Heart left ventricle (tissue), 16 donors: ENCODE data around the gene TDG. TPM values are rescaled to one million over a fixed set of nuclear protein-coding genes. Genes with fewer than 3 reads are reported as not detected.
A peak's percentile ranks its signal among the peaks of the same experiment; 100 is the strongest.
"Not testable (repeated sequence)": the region's sequence is repeated elsewhere in the genome, so short reads cannot be mapped to it uniquely, and the experiment has no call there.

Source experiments
- ATAC-seq, 4 donors: fragments of 200-7000 bp; cut with Tn5 transposase; one replicate each; pipeline ENCODE4 v1.9.1; 2020 to 2022; ENCODE audit warnings: moderate library complexity in 4 of 4, mild to moderate bottlenecking in 3 of 4, moderate number of reproducible peaks in 1 of 4
- DNase-seq, 5 donors: peaks; one replicate each; pipeline ENCODE4 v3.0.0-alpha.2; 2020
- H3K27ac ChIP-seq, 12 donors: fragments of 200-600 bp; sonication (generic) in 4 of 12; one replicate each; pipeline versions ENCODE4 v1.5.0 to v1.8.0; 2016 to 2022; ENCODE audit warnings: mild to moderate bottlenecking in 2 of 12
- H3K27me3 ChIP-seq, 9 donors: fragments of 200-600 bp; sonication (generic) in 2 of 9; one replicate each; pipeline versions ENCODE4 v1.5.1 to v1.8.0; 2016 to 2022; ENCODE audit warnings: mild to moderate bottlenecking in 3 of 9
- H3K36me3 ChIP-seq, 9 donors: fragments of 200-600 bp; sonication (generic) in 2 of 9; one replicate each; pipeline versions ENCODE4 v1.5.0 to v1.8.0; 2018 to 2022; ENCODE audit warnings: mild to moderate bottlenecking in 2 of 9
- H3K4me1 ChIP-seq, 12 donors: fragments of 200-600 bp; sonication (generic) in 4 of 12; one replicate each; pipeline versions ENCODE4 v1.5.0 to v1.8.0; 2016 to 2022; ENCODE audit warnings: mild to moderate bottlenecking in 3 of 12
- H3K4me3 ChIP-seq, 12 donors: fragments of 200-600 bp; sonication (generic) in 4 of 12; one replicate each; pipeline versions ENCODE4 v1.5.0 to v1.8.0; 2017 to 2022; ENCODE audit warnings: mild to moderate bottlenecking in 9 of 12, moderate library complexity in 4 of 12
- H3K9me3 ChIP-seq, 12 donors: fragments of 200-600 bp; sonication (generic) in 4 of 12; one replicate each; pipeline versions ENCODE4 v1.5.0 to v1.8.0; 2016 to 2022; ENCODE audit warnings: mild to moderate bottlenecking in 1 of 12
- POLR2A ChIP-seq, 2 donors: fragments of 450-650 bp; IDR thresholded peaks; one replicate each; pipeline ENCODE4 v1.6.1; 2017; ENCODE audit warnings: antibody characterized with exemption in 2 of 2, mild to moderate bottlenecking in 2 of 2, moderate library complexity in 2 of 2
- WGBS, 4 donors: extraction: QIAGEN DNeasy Blood & Tissue Kit in 2 of 4; methylation state at CpG; one replicate each; pipeline versions ENCODE4 v1.1.5 to v1.1.7; 2013 to 2018; 5-methylcytosine and 5-hydroxymethylcytosine counted together
- intact Hi-C, 10 donors: fragments of 100-400 bp; cut with DNase I; formaldehyde crosslinking; loops; one replicate each; pipeline versions ENCODE4 v1.11.1 to v1.14.2; 2022
- polyA plus RNA-seq, 2 donors: library from polyadenylated mRNA; stranded (reverse); fragments of 200-250 nt; gene quantifications; one replicate each; pipeline ENCODE4 v1.2.3, GENCODE V29; 2013
- total RNA-seq, 9 donors: library from RNA; depleted of rRNA in 2 of 9; stranded (reverse); fragments of >200 nt in 2 of 9; fragmentation: NEBNext Ultra II Directional in 3 of 9; extraction: Animal tissue kit (Norgen Biotek cat#: 25700) in 3 of 9; gene quantifications; one replicate each; pipeline versions ENCODE4 v1.1.0 to v1.2.4, GENCODE V29; 2016 to 2023
- donor health status: ischemic (EF 13 %, LVEDD 7.1; RV severe dilation, severe dysfunction).
- donor health status: healthy with polysubstance abuse.
- donor health status: DM: no; HTN: yes; CAD: no.
- donor health status: DM: no; HTN: no; CAD: no.
- donor health status: ischemic (EF 25% LVEDD 6.9; RV normal size, moderate dysfunction).
- donor health status: ischemic (EF 25% LVEDD 5.7; RV mildly dilated, moderate dysfunction).
- donor health status: healthy.
- donor health status: DM: yes; HTN: yes; CAD: no.
- donor health status: ischemic (EF 35%, LVEDD 5.7; RV mildly dilated, moderate dysfunction).
- donor health status: nonischemic (EF 11% LVEDD 7.7; RV severe dilation, severe dysfunction).
- donor health status: DM: yes; HTN: yes; CAD: no.
- donor health status: PGD.
- donor health status: ischemic (EF 29% LVEDD 5.4; RV normal size, mild dysfunction).
- donor health status: nonischemic (EF 23%, LVEDD 6.1; RV moderate dilation, normal function).

TDG gene
- total and polyA plus RNA-seq, 11 donors: 7.4 to 15.5 (median 13.1) TPM

DNA sequence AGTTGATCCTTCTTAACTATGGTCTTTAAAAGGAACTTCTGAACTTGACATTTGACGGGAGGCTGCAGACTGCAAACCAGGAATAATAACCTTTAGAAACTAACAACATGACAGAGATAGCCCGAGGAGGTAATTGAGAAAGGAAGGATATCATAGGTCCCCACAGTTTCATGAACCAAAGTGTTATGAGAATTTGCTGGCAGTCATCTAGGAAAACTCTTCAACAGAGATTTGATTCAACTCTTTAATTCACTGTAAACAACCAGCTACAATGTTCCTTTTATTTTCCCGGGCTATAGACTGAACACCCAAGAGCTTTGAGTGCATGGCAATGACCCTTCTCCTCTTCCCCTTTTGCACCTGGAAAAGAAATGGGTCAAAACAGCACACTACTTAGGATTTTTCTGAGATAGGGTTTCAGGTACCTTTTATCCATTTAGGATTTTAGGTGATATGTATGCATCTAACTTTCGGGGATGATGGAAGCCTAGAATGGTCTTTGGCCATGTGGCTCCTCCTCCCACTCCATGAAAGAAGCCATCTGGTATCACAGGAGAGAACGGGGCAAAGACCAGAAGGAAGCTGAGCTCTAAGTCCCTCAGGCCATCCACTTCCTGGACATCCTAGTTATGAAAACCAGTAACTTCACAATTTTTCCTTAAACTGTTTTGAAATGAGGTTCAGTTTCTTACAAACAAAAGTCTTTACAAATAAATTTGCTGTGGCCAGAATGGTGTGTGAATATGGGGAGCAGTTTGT, 61.3 kb downstream of the TDG start:
- Histone ChIP-seq H3K27ac (peak overlapping the region in 2 of 12 donors; percentile 7 to 44), H3K27me3 (no peaks in the 10 kb centered on the region), H3K36me3 (no peaks in the 10 kb centered on the region), H3K9me3 (peaks cover 0 to 13% (median 0%) of the 10 kb centered on the region in 12 donors), H3K4me3 (no peak overlapping the region), H3K4me1 (peaks cover 0 to 18% (median 6%) of the 10 kb centered on the region in 12 donors)
- ATAC-seq (peak in 3 of 4 donors; percentile 60 to 81 (median 63)), DNase-seq (no peak)
- 37 to 46% (median 40%) methylated on average over 5 of the region's 5 CpGs for WGBS, 4 donors
- intact Hi-C loops: no loop called here
- no peak for TF ChIP-seq POLR2A (IDR thresholded peaks at IDR 0.05)

DNA sequence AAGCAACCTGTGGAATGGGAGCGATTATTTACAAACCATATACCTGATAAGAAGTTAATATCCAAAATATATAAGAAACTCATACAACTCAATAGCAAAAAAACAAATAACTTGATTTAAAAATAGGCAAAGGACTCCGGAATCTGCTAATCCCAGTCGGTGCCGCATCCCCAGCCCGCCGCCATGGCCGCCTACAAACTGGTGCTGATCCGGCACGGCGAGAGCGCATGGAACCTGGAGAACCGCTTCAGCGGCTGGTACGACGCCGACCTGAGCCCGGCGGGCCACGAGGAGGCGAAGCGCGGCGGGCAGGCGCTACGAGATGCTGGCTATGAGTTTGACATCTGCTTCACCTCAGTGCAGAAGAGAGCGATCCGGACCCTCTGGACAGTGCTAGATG, 64.9 kb downstream of the TDG start:
- WGBS, 4 donors: 89 to 96% (median 91%) methylated on average over 10 to 18 of the region's 27 CpGs
- H3K36me3 ChIP-seq, intact Hi-C loops, H3K27ac ChIP-seq, H3K4me3 ChIP-seq, H3K27me3 ChIP-seq, H3K9me3 ChIP-seq, DNase-seq: not testable (repeated sequence)
- H3K4me1 ChIP-seq: peaks cover 0 to 18% (median 6%) of the 10 kb centered on the region in 12 donors
- ATAC-seq: peak in 2 of 4 donors; percentile 42 to 49

DNA sequence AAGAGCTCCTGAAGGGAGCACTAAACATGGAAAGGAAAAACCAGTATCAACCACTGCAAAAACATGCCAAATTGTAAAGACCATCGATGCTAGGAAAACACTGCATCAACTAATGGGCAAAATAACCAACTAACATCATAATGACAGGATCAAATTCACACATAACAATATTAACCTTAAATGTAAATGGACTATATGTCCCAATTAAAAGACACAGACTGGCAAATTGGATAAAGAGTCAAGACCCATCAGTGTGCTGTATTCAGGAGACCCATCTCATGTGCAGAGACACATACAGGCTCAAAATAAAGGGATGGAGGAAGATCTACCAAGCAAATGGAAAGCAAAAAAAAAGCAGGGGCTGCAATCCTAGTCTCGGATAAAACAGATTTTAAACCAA, 70.5 kb downstream of the TDG start:
- H3K4me3 ChIP-seq, H3K4me1 ChIP-seq, H3K9me3 ChIP-seq, DNase-seq, H3K36me3 ChIP-seq, intact Hi-C loops, ATAC-seq, H3K27me3 ChIP-seq, H3K27ac ChIP-seq: not testable (repeated sequence)
- 86 to 90% (median 88%) methylated on average over 2 of the region's 2 CpGs for WGBS, 4 donors

Other genes with a start within 250 kb of the TDG start
- 1 to 10 TPM; 2.4 to 6.3 (median 3.7) TPM for gene NT5DC3, start 124.6 kb upstream of the TDG start, total RNA-seq
- 1 to 10 TPM in 1 of 2 donors, under 1 TPM in 1; 0.95 to 6.3 TPM for gene NT5DC3, start 124.6 kb upstream of the TDG start, polyA plus RNA-seq
- 100 to 1,000 TPM; 166 to 518 (median 337) TPM for gene HSP90B1, start 35.5 kb upstream of the TDG start, total RNA-seq
- 1,000 to 10,000 TPM in 1 of 2 donors, 100 to 1,000 TPM in 1; 238 to 1,036 TPM for gene HSP90B1, start 35.5 kb upstream of the TDG start, polyA plus RNA-seq
- 10 to 100 TPM in 1 of 9 donors, 1 to 10 TPM in 8; 2.6 to 18.7 (median 6.9) TPM for gene GLT8D2, start 84.3 kb downstream of the TDG start, total RNA-seq
- 1 to 10 TPM; 3.0 to 4.9 TPM for gene GLT8D2, start 84.3 kb downstream of the TDG start, polyA plus RNA-seq
- gene HCFC2, start 98.7 kb downstream of the TDG start, total RNA-seq: 10 to 100 TPM in 4 of 9 donors, 1 to 10 TPM in 5; 7.1 to 14.0 (median 9.3) TPM
- gene HCFC2, start 98.7 kb downstream of the TDG start, polyA plus RNA-seq: 1 to 10 TPM; 4.8 to 8.6 TPM
- 10 to 100 TPM; 20.3 to 58.7 (median 23.8) TPM for gene NFYB, start 172.3 kb downstream of the TDG start, total RNA-seq
- 10 to 100 TPM; 21.6 to 31.3 TPM for gene NFYB, start 172.3 kb downstream of the TDG start, polyA plus RNA-seq
- gene TXNRD1, start 249.9 kb downstream of the TDG start, total RNA-seq: 100 to 1,000 TPM in 4 of 9 donors, 10 to 100 TPM in 5; 66.1 to 384 (median 90.8) TPM
- gene TXNRD1, start 249.9 kb downstream of the TDG start, polyA plus RNA-seq: 100 to 1,000 TPM in 1 of 2 donors, 10 to 100 TPM in 1; 26.6 to 206 TPM